MM.1S (cell line): Measurements from ENCODE around the gene NSF.

ENCODE experiments used
- DNase-seq: peaks from one replicate; pipeline ENCODE4 v3.0.0-alpha.2; 2015
- H2AFZ ChIP-seq: fragments of 300-600 bp; sonication (generic); 2 replicates; pipeline ENCODE4 v1.6.0; 2016; ENCODE audit warnings: antibody characterized with exemption, low read length
- H3F3A ChIP-seq: fragments of 300-600 bp; sonication (generic); 2 replicates; pipeline ENCODE4 v1.6.1; 2016; ENCODE audit warnings: mild to moderate bottlenecking, antibody characterized with exemption, low read length, moderate library complexity, mixed read lengths; ENCODE audit not compliant: insufficient read depth
- H3K27ac ChIP-seq: fragments of 300-600 bp; sonication (generic); 2 replicates; pipeline ENCODE4 v1.5.1; 2016; ENCODE audit warnings: mild to moderate bottlenecking, low read length
- H3K27me3 ChIP-seq: fragments of 300-600 bp; sonication (generic); replicated peaks from 2 replicates; pipeline ENCODE4 v1.6.0; 2016; ENCODE audit warnings: low read length; ENCODE audit not compliant: insufficient read depth
- H3K36me3 ChIP-seq: fragments of 300-600 bp; sonication (generic); replicated peaks from 2 replicates; pipeline ENCODE4 v1.6.1; 2016; ENCODE audit warnings: mild to moderate bottlenecking, low read length, mixed read lengths; ENCODE audit not compliant: insufficient read depth
- H3K4me1 ChIP-seq: fragments of 300-600 bp; sonication (generic); 2 replicates; pipeline ENCODE4 v1.6.1; 2016; ENCODE audit warnings: low read length, mixed read lengths
- H3K4me2 ChIP-seq: fragments of 300-600 bp; sonication (generic); 2 replicates; pipeline ENCODE4 v1.6.0; 2016; ENCODE audit warnings: low read depth, low read length
- H3K4me3 ChIP-seq: fragments of 300-600 bp; sonication (generic); 2 replicates; pipeline ENCODE4 v1.5.1; 2016; ENCODE audit warnings: low read length, mixed read lengths
- H3K79me2 ChIP-seq: fragments of 300-600 bp; sonication (generic); 2 replicates; pipeline ENCODE4 v1.6.1; 2016; ENCODE audit warnings: mixed run types, low read length, mixed read lengths
- H3K9ac ChIP-seq: fragments of 300-600 bp; sonication (generic); 2 replicates; pipeline ENCODE4 v1.6.1; 2016; ENCODE audit warnings: low read length, mixed read lengths
- H3K9me2 ChIP-seq: fragments of 300-600 bp; sonication (generic); replicated peaks from 2 replicates; pipeline ENCODE4 v1.6.1; 2016; ENCODE audit warnings: mild to moderate bottlenecking, low read length, mixed read lengths; ENCODE audit not compliant: insufficient read depth
- H3K9me3 ChIP-seq: fragments of 300-600 bp; sonication (generic); replicated peaks from 2 replicates; pipeline ENCODE4 v1.6.1; 2016; ENCODE audit warnings: mild to moderate bottlenecking, low read length, mixed read lengths; ENCODE audit not compliant: insufficient read depth
- H4K20me1 ChIP-seq: fragments of 300-600 bp; sonication (generic); 2 replicates; pipeline ENCODE4 v1.6.1; 2016; ENCODE audit warnings: mild to moderate bottlenecking, low read length, moderate library complexity, mixed read lengths; ENCODE audit not compliant: insufficient read depth
- CTCF ChIP-seq: fragments of 300-600 bp; sonication (generic); IDR thresholded peaks from 2 replicates; pipeline ENCODE4 v1.5.1; 2016; ENCODE audit warnings: antibody characterized with exemption, low read length, mixed read lengths
- EZH2 ChIP-seq: fragments of 300-600 bp; sonication (generic); optimal IDR thresholded peaks from 2 replicates; pipeline ENCODE3; 2017; ENCODE audit warnings: low read depth, mild to moderate bottlenecking, antibody characterized with exemption, low read length, mixed read lengths
- EZH2phosphoT487 ChIP-seq: fragments of 300-600 bp; sonication (generic); IDR thresholded peaks from 2 replicates; pipeline ENCODE4 v1.6.1; 2018; ENCODE audit warnings: antibody characterized with exemption, low read length

The NSF gene

GRCh38 chr17:46776298-46777005 is 186.0 kb downstream of the NSF start:
- Histone ChIP-seq H3K27me3 (peaks cover 61% of the 10 kb centered on the region), H2AFZ (no peak overlapping the region), H3F3A (no peaks in the 10 kb centered on the region), H3K9ac (no peak overlapping the region), H3K4me2 (no peak overlapping the region), H3K4me1 (0 out of 2 replicates have a peak, but pooled peaks cover 5% of the 10 kb centered on the region), H3K36me3 (no peaks in the 10 kb centered on the region), H3K79me2 (no peaks in the 10 kb centered on the region), H3K4me3 (no peak overlapping the region), H3K9me3 (no peaks in the 10 kb centered on the region), H3K27ac (no peak overlapping the region), H3K9me2 (no peaks in the 10 kb centered on the region), H4K20me1 (no peaks in the 10 kb centered on the region)
- no peak for DNase-seq
- TF ChIP-seq EZH2phosphoT487 (no peak), EZH2 (no peak), CTCF (no peak)

GRCh38 chr17:46777943-46778915 is 187.8 kb downstream of the NSF start:
- Histone ChIP-seq H3K9me3 (no peaks in the 10 kb centered on the region), H3K36me3 (no peaks in the 10 kb centered on the region), H4K20me1 (no peaks in the 10 kb centered on the region), H3K9ac (no peak overlapping the region), H3K79me2 (no peaks in the 10 kb centered on the region), H3K27me3 (peaks cover 47% of the 10 kb centered on the region), H3K4me1 (no peaks in the 10 kb centered on the region), H3K4me2 (no peak overlapping the region), H3K9me2 (no peaks in the 10 kb centered on the region), H3F3A (no peaks in the 10 kb centered on the region), H3K4me3 (no peak overlapping the region), H3K27ac (no peak overlapping the region), H2AFZ (no peak overlapping the region)
- DNase-seq: no peak
- TF ChIP-seq EZH2phosphoT487 (no peak), EZH2 (no peak), CTCF (no peak)

- Histone ChIP-seq H3K27me3 (peaks cover 38% of the 10 kb centered on the region), H4K20me1 (no peaks in the 10 kb centered on the region), H3K4me3 (no peak overlapping the region), H3K9ac (no peak overlapping the region), H3K36me3 (no peaks in the 10 kb centered on the region), H3K79me2 (no peaks in the 10 kb centered on the region), H3F3A (no peaks in the 10 kb centered on the region), H3K9me3 (no peaks in the 10 kb centered on the region), H2AFZ (no peak overlapping the region), H3K4me1 (no peaks in the 10 kb centered on the region), H3K9me2 (no peaks in the 10 kb centered on the region), H3K27ac (no peak overlapping the region), H3K4me2 (no peak overlapping the region)
- DNase-seq: no peak
- no peak for TF ChIP-seq CTCF
- TF ChIP-seq EZH2: no peak
Observed at GRCh38 chr17:46780003-46780373, 189.5 kb downstream of the NSF start.
